ENCODE results near the gene NUCB2.

Gene NUCB2

DNA sequence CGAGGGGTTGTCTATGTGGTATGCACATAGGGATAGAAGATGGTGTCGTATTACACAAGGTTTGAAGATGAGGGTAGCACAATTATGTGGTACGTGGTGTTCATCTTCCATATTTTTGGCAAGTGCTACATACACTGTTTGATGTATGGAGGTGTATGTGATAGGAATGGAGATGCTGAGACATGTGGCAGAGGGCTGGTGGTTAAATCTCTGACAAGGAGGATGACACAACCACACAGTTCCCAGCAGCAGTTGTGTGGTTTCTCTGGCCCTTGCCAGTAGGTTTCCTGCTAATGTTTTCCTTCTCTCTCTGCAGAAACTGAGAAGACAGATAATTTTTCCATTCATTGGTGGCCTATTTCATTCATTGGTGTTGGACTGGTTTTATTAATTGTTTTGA lies 92.0 kb downstream of the NUCB2 start:
- CTCF ChIA-PET, result interaction anchor here (6.5 to 8.9 kb wide), 2 partner anchors 15 kb away, joined by 62 to 79 read pairs; partner anchors contain the start of gene NCR3LG1
- TF ChIP-seq, protein P1, sequence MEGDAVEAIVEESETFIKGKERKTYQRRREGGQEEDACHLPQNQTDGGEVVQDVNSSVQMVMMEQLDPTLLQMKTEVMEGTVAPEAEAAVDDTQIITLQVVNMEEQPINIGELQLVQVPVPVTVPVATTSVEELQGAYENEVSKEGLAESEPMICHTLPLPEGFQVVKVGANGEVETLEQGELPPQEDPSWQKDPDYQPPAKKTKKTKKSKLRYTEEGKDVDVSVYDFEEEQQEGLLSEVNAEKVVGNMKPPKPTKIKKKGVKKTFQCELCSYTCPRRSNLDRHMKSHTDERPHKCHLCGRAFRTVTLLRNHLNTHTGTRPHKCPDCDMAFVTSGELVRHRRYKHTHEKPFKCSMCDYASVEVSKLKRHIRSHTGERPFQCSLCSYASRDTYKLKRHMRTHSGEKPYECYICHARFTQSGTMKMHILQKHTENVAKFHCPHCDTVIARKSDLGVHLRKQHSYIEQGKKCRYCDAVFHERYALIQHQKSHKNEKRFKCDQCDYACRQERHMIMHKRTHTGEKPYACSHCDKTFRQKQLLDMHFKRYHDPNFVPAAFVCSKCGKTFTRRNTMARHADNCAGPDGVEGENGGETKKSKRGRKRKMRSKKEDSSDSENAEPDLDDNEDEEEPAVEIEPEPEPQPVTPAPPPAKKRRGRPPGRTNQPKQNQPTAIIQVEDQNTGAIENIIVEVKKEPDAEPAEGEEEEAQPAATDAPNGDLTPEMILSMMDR (IDR thresholded peaks at IDR 0.05; ENCODE audit: insufficient read depth, low read length, missing control alignments), result no peak

DNA sequence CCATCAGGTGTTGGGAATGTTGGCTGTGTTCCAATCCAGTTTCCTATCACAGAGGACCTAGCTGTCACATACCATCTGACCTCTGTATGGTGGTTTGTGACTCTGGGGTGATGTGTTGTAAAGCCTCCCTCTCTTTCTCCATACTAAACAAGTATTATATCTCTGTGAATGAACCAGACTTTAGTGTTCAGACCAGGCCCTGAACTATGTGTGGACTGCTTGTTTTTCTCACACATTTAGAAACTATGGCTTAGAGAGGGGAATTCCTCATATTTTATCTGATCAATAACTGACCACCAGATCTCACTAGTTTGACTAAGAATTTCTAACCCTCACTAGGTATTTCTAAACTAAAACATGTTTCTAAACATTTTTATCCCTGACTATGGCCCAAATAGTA lies 92.6 kb downstream of the NUCB2 start:
- POLR2A ChIA-PET, result no interaction called here
- CTCF ChIA-PET, result interaction anchor here (1.0 to 8.9 kb wide), 3 partner anchors 14 to 18 kb away, joined by 3 to 79 read pairs (median 62); partner anchors contain the start of gene NCR3LG1
- TF ChIP-seq, protein P1 (IDR thresholded peaks at IDR 0.05; ENCODE audit: insufficient read depth, low read length, missing control alignments), result no peak
- no peak for DNase-seq (ENCODE audit: low read depth, low spot score)
- H3K4me3 ChIP-seq (ENCODE audit: low read depth, low read length), result no peak overlapping the region

More for the DNA sequence above, 92.0 kb downstream of the NUCB2 start:
- POLR2A ChIA-PET, result no interaction called here
- no peak for DNase-seq (ENCODE audit: low read depth, low spot score)
- H3K4me3 ChIP-seq (ENCODE audit: low read depth, low read length), result no peak overlapping the region

GRCh38 chr11:17369684-17370243 lies 93.2 kb downstream of the NUCB2 start:
- no peak overlapping the region for H3K4me3 ChIP-seq (ENCODE audit: low read depth, low read length)
- POLR2A ChIA-PET, result no interaction called here
- no peak for DNase-seq (ENCODE audit: low read depth, low spot score)
- TF ChIP-seq, protein P1 (IDR thresholded peaks at IDR 0.05; ENCODE audit: insufficient read depth, low read length, missing control alignments), result no peak
- CTCF ChIA-PET, result interaction anchor here (1.0 to 8.9 kb wide), 3 partner anchors 14 to 17 kb away, joined by 3 to 79 read pairs (median 13); partner anchors contain the start of gene NCR3LG1

GRCh38 chr11:17371614-17372013 lies 95.1 kb downstream of the NUCB2 start:
- DNase-seq (ENCODE audit: low read depth, low spot score), result no peak

GRCh38 chr11:17375547-17375946 lies 99.0 kb downstream of the NUCB2 start:
- DNase-seq (ENCODE audit: low read depth, low spot score), result no peak
- ChIA-PET CTCF (interaction anchor here (1.4 to 2.1 kb wide), 3 partner anchors 8 to 21 kb away, joined by 3 to 13 read pairs (median 4); no protein-coding TSS in a partner anchor), POLR2A (no interaction called here)
- TF ChIP-seq, protein P1 (IDR thresholded peaks at IDR 0.05; ENCODE audit: insufficient read depth, low read length, missing control alignments), result no peak
- H3K4me3 ChIP-seq (ENCODE audit: low read depth, low read length), result no peak overlapping the region

More at GRCh38 chr11:17371614-17372013, 95.1 kb downstream of the NUCB2 start:
- TF ChIP-seq, protein P1 (IDR thresholded peaks at IDR 0.05; ENCODE audit: insufficient read depth, low read length, missing control alignments), result no peak
- ChIA-PET POLR2A (no interaction called here), CTCF (interaction anchor here (0.9 to 8.9 kb wide), 3 partner anchors 10 to 18 kb away, joined by 3 to 79 read pairs (median 13); partner anchors contain the start of gene NCR3LG1)
- no peak overlapping the region for H3K4me3 ChIP-seq (ENCODE audit: low read depth, low read length)

DNA sequence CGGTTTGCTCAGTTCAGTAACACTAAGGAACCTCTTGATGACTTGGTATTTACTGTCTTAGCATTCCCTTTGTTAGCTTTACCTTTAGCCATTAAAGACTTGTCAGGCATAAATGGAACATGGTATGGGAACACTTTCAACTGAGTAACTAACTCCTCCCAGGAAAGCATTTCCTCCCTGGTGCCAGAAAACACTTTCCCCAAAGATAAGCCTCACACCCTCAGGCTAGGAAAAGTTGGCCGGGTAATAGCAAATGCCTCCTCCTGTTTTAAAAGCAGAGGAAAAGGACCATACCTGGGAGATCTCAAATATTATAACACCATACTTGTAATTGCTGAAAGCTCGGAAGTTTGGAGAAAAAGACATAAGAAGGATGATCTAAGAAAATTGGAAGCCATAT lies 100.0 kb downstream of the NUCB2 start:
- ChIA-PET CTCF (interaction anchor here (1.0 to 1.4 kb wide), 4 partner anchors 8 to 128 kb away, joined by 3 to 4 read pairs (median 4); no protein-coding TSS in a partner anchor), POLR2A (no interaction called here)
- no peak for DNase-seq (ENCODE audit: low read depth, low spot score)
- TF ChIP-seq, protein P1 (IDR thresholded peaks at IDR 0.05; ENCODE audit: insufficient read depth, low read length, missing control alignments), result no peak
- H3K4me3 ChIP-seq (ENCODE audit: low read depth, low read length), result no peak overlapping the region

All from AG04449 (cell line).